Suprapubic skin (tissue), 4 donors: ENCODE measurements around the gene PTTG1IP.

Experiments used
- CTCF ChIP-seq, 2 donors: fragments of 200-600 bp in 1 of 2; fragments of 450-650 bp in 1 of 2; sonication (generic) in 1 of 2; IDR thresholded peaks; one replicate each; pipeline ENCODE4 v1.5.1; 2016 to 2019; ENCODE audit warnings: antibody characterized with exemption in 2 of 2, mild to moderate bottlenecking in 1 of 2, moderate library complexity in 1 of 2
- EP300 ChIP-seq: sonication (generic); formaldehyde crosslinking; IDR thresholded peaks from one replicate; pipeline ENCODE4 v1.6.1; 2017; ENCODE audit warnings: antibody characterized with exemption
- POLR2A ChIP-seq, 2 donors: fragments of 450-650 bp; IDR thresholded peaks; one replicate each; pipeline ENCODE4 v1.6.1; 2017; ENCODE audit warnings: antibody characterized with exemption in 2 of 2, mild to moderate bottlenecking in 2 of 2, moderate library complexity in 2 of 2
- POLR2AphosphoS5 ChIP-seq, 3 donors: sonication (generic); formaldehyde crosslinking; IDR thresholded peaks; one replicate each; pipeline ENCODE4 v1.6.1; 2017; ENCODE audit warnings: antibody characterized with exemption in 3 of 3

GRCh38 chr21:44890961-44891541 lies 17.6 kb upstream of the PTTG1IP start:
- TF ChIP-seq CTCF (IDR thresholded peaks at IDR 0.05) (no peak), POLR2AphosphoS5 (IDR thresholded peaks at IDR 0.05) (no peak), EP300 (no peak), POLR2A (IDR thresholded peaks at IDR 0.05) (no peak)
